Stimulated activated CD4-positive, alpha-beta T cell treated with anti-CD3 and anti-CD28 coated beads, Interleukin-12 subunit alpha, Interleukin-12 subunit beta, amount 100 ng/mL, for 24 hours (primary cell): Measurements from ENCODE around the gene INPP5F.
"Not testable (repeated sequence)": the region's sequence is repeated elsewhere in the genome, so short reads cannot be mapped to it uniquely, and the experiment has no call there.

Source experiments
- DNase-seq, 2 experiments: peaks; one replicate each; pipeline ENCODE4 v3.0.0-alpha.2; 2020; ENCODE audit warnings: low read depth in 2 of 2

Gene INPP5F

DNA sequence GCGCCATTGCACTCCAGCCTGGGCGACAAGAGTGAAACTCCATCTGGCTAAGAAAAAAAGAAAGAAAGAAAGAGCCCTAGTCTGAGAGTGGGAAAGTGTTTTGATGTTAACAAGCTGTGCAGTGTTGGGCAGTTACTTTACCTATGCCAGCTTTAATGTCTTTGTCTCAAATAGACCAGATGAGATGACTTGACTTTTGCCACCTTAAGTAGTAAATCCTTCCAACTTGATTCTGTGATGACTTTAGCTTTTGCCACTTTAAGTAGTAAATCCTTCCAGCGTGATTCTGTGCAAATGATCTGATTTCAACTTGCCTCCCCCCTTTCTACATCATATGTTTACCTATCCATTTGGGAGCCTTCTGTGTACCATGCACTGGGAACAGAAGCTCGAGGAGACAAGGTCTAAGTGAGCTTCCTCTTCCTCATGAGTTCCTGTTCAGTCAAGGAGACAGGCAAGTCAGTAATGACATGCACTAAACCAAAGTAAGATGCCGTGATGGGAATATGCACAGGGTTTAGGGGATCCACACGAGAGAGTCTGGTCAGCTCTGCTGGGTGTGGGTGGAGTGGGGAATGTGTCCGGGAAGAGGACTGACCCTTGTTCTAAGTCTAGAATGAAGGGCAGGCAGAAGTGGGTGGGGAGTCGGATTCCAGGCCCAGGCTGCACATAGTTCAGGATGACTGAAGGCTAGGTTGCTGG is 17.2 kb downstream of the INPP5F start:
- no peak for DNase-seq

DNA sequence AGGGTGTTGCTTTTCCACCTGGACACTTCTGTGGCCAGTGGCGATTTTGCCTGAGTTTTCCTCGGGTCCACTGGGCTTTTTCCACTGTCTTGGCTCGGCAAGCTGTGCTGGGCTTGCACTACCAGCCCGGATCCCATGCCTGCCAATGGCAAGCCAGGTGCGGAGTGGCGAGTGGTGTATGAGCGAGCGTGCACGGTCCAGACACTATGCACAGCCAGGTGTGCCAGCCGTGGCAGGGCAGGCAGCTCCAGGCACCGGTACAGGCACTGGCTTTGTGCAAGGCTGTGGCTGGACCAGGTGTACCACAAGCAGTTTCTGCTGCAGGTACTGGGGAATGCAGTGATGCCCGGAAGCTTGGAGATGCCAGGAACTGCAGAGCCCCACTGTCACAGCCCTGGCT is 22.1 kb downstream of the INPP5F start:
- no peak for DNase-seq

DNA sequence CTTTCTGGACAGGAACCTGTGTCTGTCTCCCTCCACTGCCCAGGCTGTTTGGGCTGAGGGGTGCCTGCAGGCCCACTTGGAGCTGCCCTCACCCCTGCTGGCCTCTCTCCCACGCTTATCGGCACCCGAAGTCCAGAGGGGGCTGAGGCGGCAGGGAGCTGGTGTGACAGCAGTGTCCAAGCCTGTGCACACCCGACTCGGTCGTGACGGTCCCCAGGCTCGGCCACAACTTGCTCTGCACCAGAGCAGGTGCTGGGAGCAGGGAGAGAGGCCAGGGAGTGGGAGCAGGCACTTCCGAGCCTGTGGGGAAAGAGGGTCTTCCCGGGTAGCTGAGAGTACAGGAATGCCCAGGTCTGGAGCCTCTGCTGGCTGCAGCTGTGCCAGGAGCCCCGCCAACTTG is 23.0 kb downstream of the INPP5F start:
- DNase-seq, result no peak

- DNase-seq, result no peak
Observed at GRCh38 chr10:119749455-119749854, 23.6 kb downstream of the INPP5F start.

- peak in 1 of 2 experiments; percentile 43 for DNase-seq
Observed at GRCh38 chr10:119750391-119751230, 24.8 kb downstream of the INPP5F start.

GRCh38 chr10:119753309-119753708 is 27.5 kb downstream of the INPP5F start:
- DNase-seq, result no peak

GRCh38 chr10:119754085-119754484 is 28.2 kb downstream of the INPP5F start:
- no peak for DNase-seq

GRCh38 chr10:119754936-119755335 is 29.1 kb downstream of the INPP5F start:
- DNase-seq, result no peak

DNA sequence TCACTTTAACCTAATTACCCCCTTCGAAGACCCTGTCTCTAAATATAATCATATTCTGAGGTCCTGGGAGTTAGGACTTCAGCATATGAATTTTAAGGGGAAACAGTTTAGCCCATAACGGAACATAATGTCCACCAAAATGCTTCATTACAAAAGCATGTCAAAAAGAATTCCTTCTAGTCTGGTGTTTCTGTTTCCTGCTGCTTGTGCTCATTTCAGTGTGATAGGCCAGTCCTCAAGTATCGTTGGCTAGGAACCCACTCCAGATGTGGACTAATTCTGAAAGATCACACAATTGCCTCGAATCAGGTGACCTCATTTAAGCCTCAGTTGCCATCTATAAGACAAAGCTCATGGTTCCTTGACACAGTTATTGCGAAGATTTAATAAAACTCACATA is 29.6 kb downstream of the INPP5F start:
- no peak for DNase-seq

GRCh38 chr10:119758448-119759195 is 32.8 kb downstream of the INPP5F start:
- DNase-seq, result no peak

DNA sequence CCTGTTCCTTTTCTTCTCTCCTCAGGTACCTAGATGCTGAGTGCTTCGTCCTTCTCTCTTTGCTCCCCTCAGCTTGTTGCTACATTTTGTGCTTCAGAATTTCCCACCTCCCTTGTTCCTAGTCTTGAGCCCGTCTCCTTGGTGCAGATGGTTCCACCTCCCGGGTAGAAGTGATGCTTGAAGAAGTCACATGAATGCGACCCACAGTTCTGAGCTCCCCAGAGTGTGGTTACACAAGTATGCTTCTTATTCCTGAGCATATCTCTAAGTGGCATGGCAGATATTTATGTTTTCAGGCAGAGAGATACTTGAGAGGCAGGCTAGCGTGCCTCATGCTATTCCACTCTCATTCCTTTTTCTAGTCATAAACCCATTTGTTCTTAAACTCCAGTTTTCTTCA is 34.0 kb downstream of the INPP5F start:
- no peak for DNase-seq

GRCh38 chr10:119761106-119761505 is 35.3 kb downstream of the INPP5F start:
- no peak for DNase-seq

GRCh38 chr10:119762035-119762434 is 36.2 kb downstream of the INPP5F start:
- no peak for DNase-seq

DNA sequence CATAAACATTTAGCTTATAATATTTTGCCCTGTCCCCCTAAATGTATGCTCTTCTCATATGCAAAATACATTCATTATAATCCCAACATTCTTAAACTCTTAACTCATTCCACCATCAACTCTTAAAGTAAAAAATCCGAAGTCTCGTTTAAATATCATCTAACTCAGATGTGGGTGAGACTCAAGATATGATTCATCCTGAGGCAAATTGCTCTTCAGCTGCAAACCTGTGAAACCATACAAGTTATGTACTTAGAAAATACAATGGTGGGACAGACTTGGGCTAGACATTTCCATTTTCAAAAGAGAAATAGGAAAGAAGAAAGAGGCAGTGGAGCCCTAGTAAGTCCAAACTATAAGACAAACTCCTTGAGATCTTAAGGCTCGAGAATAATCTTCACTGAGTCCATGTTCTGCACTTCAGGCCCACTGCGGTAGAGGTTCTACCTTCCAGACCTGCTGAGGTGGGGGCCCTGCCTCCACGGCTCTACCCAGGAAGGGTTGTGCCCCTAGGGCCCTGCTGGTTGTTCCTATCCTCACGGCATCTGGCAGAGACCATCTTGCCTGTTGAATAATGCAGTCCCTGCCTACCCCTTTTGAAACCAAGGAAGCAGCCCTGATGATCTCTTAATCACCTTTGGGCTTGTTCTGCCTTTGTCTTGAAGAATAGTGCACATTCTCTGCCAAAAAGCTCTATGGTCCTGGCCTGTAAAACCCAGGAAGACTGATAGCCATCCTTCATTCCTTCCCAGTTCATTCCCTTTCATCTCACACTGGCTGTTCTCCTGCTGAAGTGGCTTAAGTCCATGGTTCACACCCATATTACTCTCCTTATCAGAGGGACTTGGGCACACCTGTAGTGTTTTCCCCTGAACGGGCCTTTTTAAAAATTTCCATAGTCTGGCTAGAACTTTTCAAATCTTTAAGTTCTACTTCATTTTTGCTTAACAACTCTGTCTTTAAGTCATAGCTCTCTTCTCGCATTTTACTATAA is 37.3 kb downstream of the INPP5F start:
- DNase-seq, result no peak

- no peak for DNase-seq
Observed at GRCh38 chr10:119768455-119769094, 42.7 kb downstream of the INPP5F start.

GRCh38 chr10:119769886-119770285 is 44.0 kb downstream of the INPP5F start:
- DNase-seq, result no peak

GRCh38 chr10:119770928-119771327 is 45.1 kb downstream of the INPP5F start:
- no peak for DNase-seq

GRCh38 chr10:119772334-119772733 is 46.5 kb downstream of the INPP5F start:
- no peak for DNase-seq

DNA sequence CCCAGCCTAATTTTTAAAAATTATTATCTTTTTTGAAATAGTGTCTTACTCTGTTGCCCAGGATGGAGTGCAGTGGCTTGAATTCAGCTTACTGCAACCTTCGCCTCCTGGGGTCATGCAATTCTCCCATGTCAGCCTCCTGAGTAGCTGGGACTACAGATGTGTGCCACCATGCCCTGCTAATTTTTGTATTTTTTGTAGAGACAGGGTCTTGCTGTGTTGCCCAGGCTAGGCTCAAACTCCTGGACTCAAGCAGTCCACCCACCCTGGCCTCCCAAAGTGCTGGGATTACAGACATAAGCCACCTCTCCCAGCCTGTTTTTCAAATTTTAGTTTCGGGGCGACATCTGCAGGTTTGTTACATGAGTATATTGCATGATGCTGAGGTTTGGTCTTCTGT is 47.2 kb downstream of the INPP5F start:
- not testable (repeated sequence) for DNase-seq

DNA sequence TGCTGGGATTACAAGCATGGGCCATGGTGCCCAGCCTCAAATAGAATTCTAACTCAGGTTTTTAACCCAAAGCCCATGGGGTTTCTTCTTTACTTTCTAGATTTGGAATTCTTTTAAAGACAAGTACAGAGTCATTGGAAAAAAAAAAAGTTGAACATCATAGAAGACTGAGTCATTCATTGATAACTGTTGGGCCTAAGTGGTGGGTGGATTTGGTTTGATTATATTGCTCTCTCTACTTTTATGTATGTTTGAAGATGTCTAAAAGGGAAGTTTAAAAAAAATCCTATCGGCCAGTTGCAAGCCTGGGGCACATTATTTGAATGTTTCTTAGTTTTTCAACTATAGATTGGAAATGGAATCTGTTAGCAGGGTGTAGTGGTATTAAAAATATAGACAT is 49.7 kb downstream of the INPP5F start:
- no peak for DNase-seq

DNA sequence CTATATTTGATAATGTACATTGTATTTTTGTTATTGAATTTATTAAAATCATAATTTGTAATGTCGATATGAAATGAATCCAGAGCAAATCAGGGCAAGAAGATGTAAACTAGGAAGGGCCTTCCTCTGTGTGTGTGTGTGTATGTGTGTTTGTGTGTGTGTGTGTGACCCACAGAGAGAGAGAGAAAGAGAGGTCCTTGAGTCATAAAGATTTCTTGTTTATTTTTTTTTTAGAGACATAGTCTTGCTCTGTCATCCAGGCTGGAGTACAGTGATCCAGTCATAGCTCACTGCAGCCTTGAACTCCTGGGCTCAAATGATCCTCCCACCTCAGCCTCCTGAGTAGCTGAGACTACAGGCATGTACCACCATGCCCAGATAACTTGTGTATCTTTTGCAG is 50.7 kb downstream of the INPP5F start:
- no peak for DNase-seq
